A673 (cell line): Measurements from ENCODE around the gene P2RY13. TPM values are rescaled to one million over a fixed set of nuclear protein-coding genes. Genes with fewer than 3 reads are reported as not detected.

Source experiments
- BruUV-seq: library from RNA; stranded (reverse); fragments of 400-500 nt; replicated peaks from 2 replicates; lab custom pipeline; 2021; lab: Mats Ljungman, UMichigan
- CTCF ChIA-PET: fragments of 300-600 bp; sonication (Branson Sonifier 250); formaldehyde crosslinking; loops from one replicate; lab custom pipeline; 2022; ENCODE audit warnings: antibody characterized with exemption; lab: Charles Lee
- POLR2A ChIA-PET: fragments of 300-600 bp; sonication (Branson Sonifier 250); formaldehyde crosslinking; loops from one replicate; lab custom pipeline; 2022; ENCODE audit warnings: antibody characterized with exemption; ENCODE audit not compliant: low non-redundant PET; lab: Charles Lee
- DNase-seq: peaks from one replicate; pipeline ENCODE4 v3.0.0-alpha.2; 2015; ENCODE audit warnings: low spot score
- H3K27ac ChIP-seq: fragments of 200-600 bp; sonication (generic); 2 replicates; pipeline ENCODE4 v1.5.1; 2016; ENCODE audit warnings: mixed run types, low read depth, mild to moderate bottlenecking, mixed read lengths, antibody characterized with exemption, low read length; ENCODE audit not compliant: poor library complexity, severe bottlenecking
- H3K27me3 ChIP-seq: fragments of 200-600 bp; sonication (generic); replicated peaks from 2 replicates; pipeline ENCODE4 v1.6.1; 2017; ENCODE audit warnings: mixed run types, low read depth, mild to moderate bottlenecking, mixed read lengths, antibody characterized with exemption, low read length; ENCODE audit not compliant: insufficient read depth, poor library complexity
- H3K36me3 ChIP-seq: fragments of 200-600 bp; sonication (generic); 2 replicates; pipeline ENCODE4 v1.6.1; 2016; ENCODE audit warnings: mixed run types, mild to moderate bottlenecking, mixed read lengths, antibody characterized with exemption, low read length; ENCODE audit not compliant: insufficient read depth, poor library complexity, severe bottlenecking
- H3K4me1 ChIP-seq: fragments of 200-600 bp; sonication (generic); 2 replicates; pipeline ENCODE4 v1.6.1; 2017; ENCODE audit warnings: mixed run types, mild to moderate bottlenecking, mixed read lengths, antibody characterized with exemption, low read length; ENCODE audit not compliant: insufficient read depth, poor library complexity, severe bottlenecking
- H3K4me3 ChIP-seq: fragments of 200-600 bp; sonication (generic); 2 replicates; pipeline ENCODE4 v1.5.1; 2016; ENCODE audit warnings: low read depth, mixed run types, mild to moderate bottlenecking, mixed read lengths, low read length; ENCODE audit not compliant: poor library complexity, severe bottlenecking
- H3K9me3 ChIP-seq: fragments of 200-600 bp; sonication (generic); 2 replicates; pipeline ENCODE4 v1.6.1; 2016; ENCODE audit warnings: mixed run types, low read depth, mild to moderate bottlenecking, mixed read lengths, antibody characterized with exemption, low read length; ENCODE audit not compliant: poor library complexity, severe bottlenecking
- CTCF ChIP-seq: fragments of 300-800, 200-600 bp; sonication (generic); conservative IDR thresholded peaks from 2 replicates; pipeline ENCODE4 v1.5.1; 2017; ENCODE audit warnings: low read depth, mild to moderate bottlenecking, antibody characterized with exemption, low read length, moderate library complexity, mixed read lengths
- EZH2 ChIP-seq: fragments of 200-600 bp; sonication (generic); IDR thresholded peaks from 2 replicates; pipeline ENCODE4 v1.6.1; 2017; ENCODE audit warnings: borderline replicate concordance, low read depth, mild to moderate bottlenecking, mixed read lengths, antibody characterized with exemption, low read length; ENCODE audit not compliant: poor library complexity, severe bottlenecking
- intact Hi-C: fragments of 100-400 bp; cut with micrococcal nuclease; formaldehyde crosslinking; loops from one replicate; pipeline ENCODE4 v1.10.0; 2022; ENCODE audit not compliant: unreplicated experiment
- total RNA-seq: library from RNA; stranded (reverse); gene quantifications from 2 replicates; pipeline ENCODE4 v1.2.3, GENCODE V29; 2021

The P2RY13 gene
- total RNA-seq, 1 experiment from 2014 or later = not detected

GRCh38 chr3:151307131-151307530 is 22.2 kb downstream of the P2RY13 start:
- no peak overlapping the region for H3K4me3 ChIP-seq
- TF ChIP-seq EZH2 (no peak), CTCF (no peak)
- POLR2A ChIA-PET = no interaction called here
- no peaks in the 10 kb centered on the region for H3K9me3 ChIP-seq
- CTCF ChIA-PET = interaction anchor here (0.7 kb wide), 1 partner anchor 71 kb away, joined by 3 read pairs; no protein-coding TSS in a partner anchor
- H3K36me3 ChIP-seq = no peaks in the 10 kb centered on the region
- H3K27me3 ChIP-seq = no peaks in the 10 kb centered on the region
- intact Hi-C loops = no loop called here
- no peak for DNase-seq
- H3K27ac ChIP-seq = no peak overlapping the region
- no TSS peak for BruUV-seq
- H3K4me1 ChIP-seq = no peaks in the 10 kb centered on the region

- intact Hi-C loops = no loop called here
- TF ChIP-seq EZH2 (no peak), CTCF (no peak)
- no peaks in the 10 kb centered on the region for H3K4me1 ChIP-seq
- DNase-seq = no peak
- no peaks in the 10 kb centered on the region for H3K36me3 ChIP-seq
- no peaks in the 10 kb centered on the region for H3K27me3 ChIP-seq
- ChIA-PET CTCF (no interaction called here), POLR2A (no interaction called here)
- no peak overlapping the region for H3K4me3 ChIP-seq
- no TSS peak for BruUV-seq
- H3K27ac ChIP-seq = no peak overlapping the region
- no peaks in the 10 kb centered on the region for H3K9me3 ChIP-seq
These were observed 23.1 kb downstream of the P2RY13 start for GRCh38 chr3:151306168-151306810.

- Histone ChIP-seq H3K27ac (no peak overlapping the region), H3K27me3 (no peaks in the 10 kb centered on the region), H3K9me3 (no peaks in the 10 kb centered on the region), H3K36me3 (no peaks in the 10 kb centered on the region), H3K4me1 (no peaks in the 10 kb centered on the region), H3K4me3 (no peak overlapping the region)
- ChIA-PET CTCF (no interaction called here), POLR2A (no interaction called here)
- TF ChIP-seq CTCF = no peak
- TF ChIP-seq EZH2 = no peak
- intact Hi-C loops = no loop called here
- BruUV-seq = no TSS peak
- DNase-seq = no peak
These were observed 23.6 kb downstream of the P2RY13 start for GRCh38 chr3:151305775-151306151.
